H1 (cell line): ENCODE measurements around the gene TM4SF18. TPM values are rescaled to one million over a fixed set of nuclear protein-coding genes. Genes with fewer than 3 reads are reported as not detected.

Experiments used
- CHD7 ChIP-seq: fragments of 300-600 bp; sonication (generic); IDR thresholded peaks from 2 replicates; pipeline ENCODE4 v1.7.1; 2012; ENCODE audit warnings: low read length, moderate library complexity, mild to moderate bottlenecking, inconsistent platforms; ENCODE audit not compliant: insufficient replicate concordance
- CREB1 ChIP-seq: IDR thresholded peaks from 2 replicates; pipeline ENCODE4 v1.6.1; 2012; ENCODE audit warnings: inconsistent platforms
- HDAC6 ChIP-seq: IDR thresholded peaks from one replicate; pipeline ENCODE4 v1.7.1; 2012; ENCODE audit warnings: low read depth, mild to moderate bottlenecking, inconsistent platforms, low read length, moderate library complexity
- POLR2AphosphoS5 ChIP-seq: IDR thresholded peaks from 2 replicates; pipeline ENCODE4 v1.6.1; 2011; ENCODE audit warnings: low read depth, low read length
- SP1 ChIP-seq: IDR thresholded peaks from 2 replicates; pipeline ENCODE4 v1.6.1; 2011; ENCODE audit warnings: low read depth, low read length
- YY1 ChIP-seq: IDR thresholded peaks from 2 replicates; pipeline ENCODE4 v1.6.1; 2011; ENCODE audit warnings: low read depth, mild to moderate bottlenecking, low read length
- polyA plus RNA-seq, 7 experiments: library from polyadenylated mRNA; depleted of rRNA in 3 of 7; stranded (reverse) in 5 of 7; unstranded in 2 of 7; fragments of >200 nt in 5 of 7; fragments of 200-250 nt in 2 of 7; gene quantifications; 1 replicate in 5 of 7; 2 replicates in 1 of 7; 4 replicates in 1 of 7; pipeline versions ENCODE4 v1.2.1 to v1.2.3, GENCODE V29; 2011 to 2013; ENCODE audit warnings: missing spikeins in 2 of 7, mixed read lengths in 2 of 7
- total RNA-seq: library from RNA; stranded (reverse); fragmentation: NEBNext Ultra II Directional; extraction: Animal tissue kit (Norgen Biotek cat#: 25700); gene quantifications from 2 replicates; pipeline ENCODE4 v1.2.1, GENCODE V29; 2021

TM4SF18 gene
- total and polyA plus RNA-seq, 2 of the 8 experiments (the other 6 are each of a cell fraction or from before 2014, with no cell fraction given), result 2.9 to 13.6 TPM

GRCh38 chr3:149332227-149332765 is 1.1 kb downstream of the TM4SF18 start (continued):
- TF ChIP-seq CHD7 (no peak), HDAC6 (no peak), CREB1 (no peak), POLR2AphosphoS5 (no peak), YY1 (no peak), SP1 (no peak)
